GM12865 (cell line): ENCODE data around the gene MARCHF7.
"Not testable (repeated sequence)": the region's sequence is repeated elsewhere in the genome, so short reads cannot be mapped to it uniquely, and the experiment has no call there.

Source experiments
- DNase-seq: peaks from one replicate; pipeline ENCODE4 v3.0.0; 2010; ENCODE audit warnings: low read depth
- H3K4me3 ChIP-seq: 2 replicates; pipeline ENCODE4 v1.5.1; 2011; ENCODE audit warnings: mild to moderate bottlenecking, low read depth, low read length, control low read depth
- TF ChIP-seq, protein P1 (sequence below): IDR thresholded peaks from 2 replicates; pipeline ENCODE4 v1.5.1; 2011; ENCODE audit warnings: low read length, control low read depth, low read depth, inconsistent platforms; ENCODE audit not compliant: insufficient read depth; ENCODE audit errors: missing control alignments

MARCHF7 gene

DNA sequence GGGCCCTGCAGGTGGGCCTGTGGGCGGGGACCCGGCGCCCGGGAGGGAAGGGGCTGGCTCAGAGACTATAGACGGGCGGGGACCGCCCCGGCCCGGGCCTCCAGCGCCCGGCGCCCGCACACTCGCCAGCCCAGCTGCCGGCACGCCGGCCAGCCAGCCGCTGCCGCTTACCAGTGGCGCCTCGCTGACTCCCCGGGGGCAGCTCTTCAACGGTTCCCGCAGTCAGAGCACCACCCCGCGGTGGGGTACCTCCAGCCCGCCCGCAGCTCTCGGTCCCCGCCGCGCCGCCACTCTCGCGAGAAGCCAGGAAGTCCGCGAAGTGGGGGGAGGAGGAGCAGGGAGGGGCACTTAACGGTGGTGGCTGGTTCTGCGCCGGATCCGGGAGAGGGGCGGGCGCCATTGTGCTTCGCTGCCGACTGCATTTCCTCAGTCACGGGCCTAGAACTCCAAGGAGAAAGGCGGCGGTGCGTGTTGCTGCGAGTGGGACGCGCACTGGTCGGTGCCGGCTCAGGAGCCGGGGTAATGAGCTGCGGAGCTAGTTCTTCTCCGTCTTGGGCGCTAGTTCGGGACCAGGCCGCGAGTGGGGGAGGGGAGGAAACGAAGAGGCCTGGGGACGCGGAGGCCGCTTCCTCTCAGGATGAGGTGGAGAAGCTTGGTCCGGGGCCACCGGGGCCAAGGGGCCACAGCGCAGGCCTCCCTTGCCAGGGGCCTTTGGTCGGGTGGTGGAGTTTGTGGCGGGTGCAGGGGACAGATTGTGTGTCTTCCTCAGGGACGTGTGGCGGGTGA, at the start of gene MARCHF7:
TSS of gene MARCHF7 (plus strand) at position 364 of the 786 bp plus-strand sequence. CDS start 16,517 bp downstream, outside the sequence.
- TF ChIP-seq, protein P1, sequence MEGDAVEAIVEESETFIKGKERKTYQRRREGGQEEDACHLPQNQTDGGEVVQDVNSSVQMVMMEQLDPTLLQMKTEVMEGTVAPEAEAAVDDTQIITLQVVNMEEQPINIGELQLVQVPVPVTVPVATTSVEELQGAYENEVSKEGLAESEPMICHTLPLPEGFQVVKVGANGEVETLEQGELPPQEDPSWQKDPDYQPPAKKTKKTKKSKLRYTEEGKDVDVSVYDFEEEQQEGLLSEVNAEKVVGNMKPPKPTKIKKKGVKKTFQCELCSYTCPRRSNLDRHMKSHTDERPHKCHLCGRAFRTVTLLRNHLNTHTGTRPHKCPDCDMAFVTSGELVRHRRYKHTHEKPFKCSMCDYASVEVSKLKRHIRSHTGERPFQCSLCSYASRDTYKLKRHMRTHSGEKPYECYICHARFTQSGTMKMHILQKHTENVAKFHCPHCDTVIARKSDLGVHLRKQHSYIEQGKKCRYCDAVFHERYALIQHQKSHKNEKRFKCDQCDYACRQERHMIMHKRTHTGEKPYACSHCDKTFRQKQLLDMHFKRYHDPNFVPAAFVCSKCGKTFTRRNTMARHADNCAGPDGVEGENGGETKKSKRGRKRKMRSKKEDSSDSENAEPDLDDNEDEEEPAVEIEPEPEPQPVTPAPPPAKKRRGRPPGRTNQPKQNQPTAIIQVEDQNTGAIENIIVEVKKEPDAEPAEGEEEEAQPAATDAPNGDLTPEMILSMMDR, result peak; percentile 60
- H3K4me3 ChIP-seq, result peak within 1 kb of the TSS; percentile 99
- peak; percentile 98 for DNase-seq

- H3K4me3 ChIP-seq, DNase-seq: not testable (repeated sequence)
Measured at GRCh38 chr2:159667423-159667822, 44.9 kb upstream of the MARCHF7 start.

DNA sequence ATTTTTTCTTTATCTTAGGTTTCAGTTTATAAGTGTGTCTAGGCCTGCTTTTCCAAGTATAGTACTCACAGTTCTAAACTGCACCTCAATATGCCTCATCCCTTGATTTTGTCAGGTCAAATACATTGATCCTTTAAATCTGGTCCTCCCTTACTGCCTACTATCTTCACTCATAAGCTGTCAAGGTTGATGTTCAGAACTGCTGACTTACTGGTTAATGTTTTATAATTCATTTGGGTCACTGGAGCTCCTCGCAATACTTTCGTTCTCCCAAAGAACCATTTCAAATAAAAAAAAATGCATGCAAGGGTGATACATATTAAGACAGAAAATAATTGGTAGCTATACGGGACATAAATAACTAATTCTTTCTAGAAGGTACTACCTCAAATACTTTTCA, 41.3 kb upstream of the MARCHF7 start:
- DNase-seq, result no peak
- H3K4me3 ChIP-seq, result no peak overlapping the region
- TF ChIP-seq, protein P1, result no peak

- H3K4me3 ChIP-seq, result no peak overlapping the region
- no peak for DNase-seq
- TF ChIP-seq, protein P1, result no peak
Measured at GRCh38 chr2:159677654-159678053, 34.7 kb upstream of the MARCHF7 start.

DNA sequence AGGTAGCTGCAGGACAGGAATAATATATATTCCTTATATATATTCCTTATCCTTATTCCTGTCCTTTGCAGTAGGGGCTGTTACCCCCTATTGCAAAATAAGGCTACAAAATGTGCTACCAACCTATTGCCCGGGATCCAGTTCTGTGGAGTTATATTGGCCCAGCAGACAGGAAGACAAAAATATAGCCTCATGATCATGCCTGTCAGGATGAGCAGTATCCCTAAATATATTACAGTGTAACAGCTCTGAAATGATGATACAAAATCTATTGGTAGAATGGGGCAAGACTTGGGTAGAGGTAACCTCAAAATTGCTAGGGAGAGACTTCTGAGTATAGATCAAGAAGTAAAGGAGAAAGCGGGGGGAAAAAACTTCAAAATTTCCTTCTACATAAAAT, 31.6 kb upstream of the MARCHF7 start:
- DNase-seq, result no peak

GRCh38 chr2:159683817-159684216, 28.5 kb upstream of the MARCHF7 start:
- DNase-seq, result no peak
- H3K4me3 ChIP-seq, result no peak overlapping the region
- TF ChIP-seq, protein P1, result no peak

More for the DNA sequence above, 31.6 kb upstream of the MARCHF7 start:
- TF ChIP-seq, protein P1, result no peak
- no peak overlapping the region for H3K4me3 ChIP-seq

GRCh38 chr2:159684796-159685195, 27.5 kb upstream of the MARCHF7 start:
- no peak for DNase-seq
- TF ChIP-seq, protein P1, result no peak
- H3K4me3 ChIP-seq, result no peak overlapping the region
